Activated CD4-positive, alpha-beta T cell treated with anti-CD3 and anti-CD28 coated beads for 4 hours (primary cell): Measurements from ENCODE around the gene SCRN2.

Source experiments
- DNase-seq, 2 donors: peaks; one replicate each; pipeline ENCODE4 v3.0.0-alpha.2; 2020

SCRN2 gene

GRCh38 chr17:47871048-47871447, 30.0 kb upstream of the SCRN2 start:
- DNase-seq, result no peak

- no peak for DNase-seq
Observed at GRCh38 chr17:47870056-47870455, 29.0 kb upstream of the SCRN2 start.

GRCh38 chr17:47869114-47869513, 28.0 kb upstream of the SCRN2 start:
- DNase-seq, result no peak

GRCh38 chr17:47867813-47868533, 26.9 kb upstream of the SCRN2 start:
- DNase-seq, result no peak

- DNase-seq, result no peak
Observed at GRCh38 chr17:47866941-47867340, 25.9 kb upstream of the SCRN2 start.

- DNase-seq, result no peak
Observed at GRCh38 chr17:47864791-47865216, 23.7 kb upstream of the SCRN2 start.

- DNase-seq, result no peak
Observed at GRCh38 chr17:47862621-47863440, 21.8 kb upstream of the SCRN2 start.

GRCh38 chr17:47860386-47860785, 19.3 kb upstream of the SCRN2 start:
- no peak for DNase-seq

- no peak for DNase-seq
Observed at GRCh38 chr17:47857551-47858455, 16.7 kb upstream of the SCRN2 start.

GRCh38 chr17:47856830-47857229, 15.8 kb upstream of the SCRN2 start:
- DNase-seq, result no peak

GRCh38 chr17:47855737-47856136, 14.7 kb upstream of the SCRN2 start:
- no peak for DNase-seq

GRCh38 chr17:47853616-47854015, 12.5 kb upstream of the SCRN2 start:
- no peak for DNase-seq

GRCh38 chr17:47852113-47852949, 11.3 kb upstream of the SCRN2 start:
- no peak for DNase-seq

GRCh38 chr17:47851764-47852112, 10.7 kb upstream of the SCRN2 start:
- DNase-seq, result no peak

- DNase-seq, result peak; percentile 68 to 69
Observed at GRCh38 chr17:47850692-47851573, 9.9 kb upstream of the SCRN2 start, which contains the start of gene SP6. Gene SP6 (minus strand): TSS chr17:47851163. CDS start chr17:47848429, 2,734 bp downstream.

- no peak for DNase-seq
Observed at GRCh38 chr17:47850373-47850691, 9.3 kb upstream of the SCRN2 start.

- no peak for DNase-seq
Observed at GRCh38 chr17:47848198-47848513, 7.1 kb upstream of the SCRN2 start.

- no peak for DNase-seq
Observed at GRCh38 chr17:47847341-47848197, 6.5 kb upstream of the SCRN2 start.

- DNase-seq, result no peak
Observed at GRCh38 chr17:47846716-47847340, 5.8 kb upstream of the SCRN2 start.

GRCh38 chr17:47845716-47846075, 4.6 kb upstream of the SCRN2 start:
- DNase-seq, result no peak
